ENCODE measurements around the gene ARID1B.
A peak's percentile ranks its signal among the peaks of the same experiment; 100 is the strongest.

The ARID1B gene

GRCh38 chr6:156963712-156964700, 186.8 kb downstream of the ARID1B start:
- H3K27ac ChIP-seq, result peak overlapping the region; percentile 58; the same call in 1 of the 2 replicates
- TF ChIP-seq, protein P1, sequence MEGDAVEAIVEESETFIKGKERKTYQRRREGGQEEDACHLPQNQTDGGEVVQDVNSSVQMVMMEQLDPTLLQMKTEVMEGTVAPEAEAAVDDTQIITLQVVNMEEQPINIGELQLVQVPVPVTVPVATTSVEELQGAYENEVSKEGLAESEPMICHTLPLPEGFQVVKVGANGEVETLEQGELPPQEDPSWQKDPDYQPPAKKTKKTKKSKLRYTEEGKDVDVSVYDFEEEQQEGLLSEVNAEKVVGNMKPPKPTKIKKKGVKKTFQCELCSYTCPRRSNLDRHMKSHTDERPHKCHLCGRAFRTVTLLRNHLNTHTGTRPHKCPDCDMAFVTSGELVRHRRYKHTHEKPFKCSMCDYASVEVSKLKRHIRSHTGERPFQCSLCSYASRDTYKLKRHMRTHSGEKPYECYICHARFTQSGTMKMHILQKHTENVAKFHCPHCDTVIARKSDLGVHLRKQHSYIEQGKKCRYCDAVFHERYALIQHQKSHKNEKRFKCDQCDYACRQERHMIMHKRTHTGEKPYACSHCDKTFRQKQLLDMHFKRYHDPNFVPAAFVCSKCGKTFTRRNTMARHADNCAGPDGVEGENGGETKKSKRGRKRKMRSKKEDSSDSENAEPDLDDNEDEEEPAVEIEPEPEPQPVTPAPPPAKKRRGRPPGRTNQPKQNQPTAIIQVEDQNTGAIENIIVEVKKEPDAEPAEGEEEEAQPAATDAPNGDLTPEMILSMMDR (conservative IDR thresholded peaks at IDR 0.05), result no peak
- no peak for TF ChIP-seq ZFX (IDR thresholded peaks at IDR 0.05)

GRCh38 chr6:156967852-156968251, 190.7 kb downstream of the ARID1B start:
- TF ChIP-seq, protein P1 (conservative IDR thresholded peaks at IDR 0.05), result no peak
- no peak overlapping the region for H3K27ac ChIP-seq

DNA sequence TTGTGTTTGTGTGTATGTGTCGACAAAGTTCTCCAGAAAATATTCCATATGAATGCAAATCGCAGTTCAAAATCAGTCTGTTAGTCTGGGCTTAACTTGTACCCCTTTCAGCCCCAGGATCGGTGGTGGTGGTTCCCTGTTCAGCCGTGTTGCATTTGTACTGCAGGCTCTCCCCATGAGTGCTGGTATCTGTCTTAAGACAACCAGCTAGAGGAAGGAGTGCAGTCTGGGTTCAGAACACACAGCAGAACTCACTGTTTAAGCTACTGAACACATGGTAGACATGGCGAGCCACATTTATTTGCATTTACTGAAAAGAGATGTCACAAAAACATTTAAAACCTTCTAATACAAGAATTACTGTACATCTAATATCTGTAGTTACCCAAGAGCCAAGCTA, 192.1 kb downstream of the ARID1B start:
- TF ChIP-seq ZFX (IDR thresholded peaks at IDR 0.05), result no peak
- TF ChIP-seq, protein P1 (conservative IDR thresholded peaks at IDR 0.05), result no peak
- H3K27ac ChIP-seq, result no peak overlapping the region

DNA sequence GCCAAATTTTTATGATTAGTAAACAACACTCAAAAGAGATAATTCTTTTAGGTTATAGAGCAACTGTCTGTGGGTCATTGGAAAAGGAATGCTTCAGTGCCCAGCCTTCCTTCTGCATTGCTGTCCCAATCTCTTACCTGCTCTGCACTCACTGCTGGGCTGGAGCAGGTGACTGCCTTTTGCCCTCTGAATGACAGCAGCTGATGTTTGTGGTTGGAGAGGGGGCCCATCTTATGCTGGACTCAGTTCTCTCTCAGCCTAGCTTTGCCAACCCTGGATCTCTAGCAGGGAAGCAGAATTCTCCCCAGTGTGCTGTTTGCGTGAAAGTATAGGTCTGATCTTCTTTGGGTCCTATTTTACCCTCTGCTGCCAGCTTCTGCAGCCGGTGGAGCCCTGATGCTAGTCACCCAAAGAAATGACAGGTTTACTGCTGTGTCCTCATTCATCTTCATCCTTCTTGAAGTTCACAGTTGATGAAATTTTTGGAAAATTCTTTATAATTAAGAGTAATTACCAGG, 193.5 kb downstream of the ARID1B start:
- TF ChIP-seq, protein P1 (conservative IDR thresholded peaks at IDR 0.05), result no peak
- no peak for TF ChIP-seq ZFX (IDR thresholded peaks at IDR 0.05)
- H3K27ac ChIP-seq, result no peak overlapping the region

DNA sequence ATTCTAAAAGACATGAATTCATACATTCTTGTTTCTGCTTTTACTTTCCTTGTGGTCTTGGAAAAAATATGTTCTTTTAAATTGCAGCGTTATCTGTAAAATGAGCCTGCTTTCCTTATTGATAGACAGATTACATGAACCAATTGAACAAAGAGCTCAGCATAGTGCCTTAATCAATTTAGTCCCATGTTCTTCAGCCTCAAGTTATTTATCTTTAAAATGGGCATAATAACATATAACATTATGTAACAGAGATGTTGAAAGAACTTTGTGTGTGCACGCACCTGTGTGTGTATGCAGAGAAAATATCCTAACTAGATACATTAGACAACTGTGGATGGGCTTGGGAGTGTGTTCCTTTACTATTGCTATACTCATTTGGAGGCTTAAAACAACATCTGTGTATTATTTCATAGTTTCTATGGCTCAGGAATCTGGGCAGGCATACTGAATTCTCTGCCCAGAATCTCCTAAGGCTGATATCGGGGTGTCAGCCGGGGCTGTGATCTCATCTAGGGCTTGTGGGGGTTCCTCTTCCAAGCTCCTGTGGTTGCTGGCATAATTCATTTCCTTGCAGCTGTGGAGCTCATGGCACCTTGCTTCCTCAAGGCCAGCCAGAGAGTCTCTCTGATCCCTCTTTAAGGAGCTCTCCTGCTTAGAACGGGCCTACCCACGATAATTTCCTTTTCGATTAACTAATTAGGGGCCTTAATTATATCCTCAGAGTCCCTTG, 194.1 kb downstream of the ARID1B start:
- TF ChIP-seq, protein P1 (conservative IDR thresholded peaks at IDR 0.05), result no peak
- no peak for TF ChIP-seq ZFX (IDR thresholded peaks at IDR 0.05)

DNA sequence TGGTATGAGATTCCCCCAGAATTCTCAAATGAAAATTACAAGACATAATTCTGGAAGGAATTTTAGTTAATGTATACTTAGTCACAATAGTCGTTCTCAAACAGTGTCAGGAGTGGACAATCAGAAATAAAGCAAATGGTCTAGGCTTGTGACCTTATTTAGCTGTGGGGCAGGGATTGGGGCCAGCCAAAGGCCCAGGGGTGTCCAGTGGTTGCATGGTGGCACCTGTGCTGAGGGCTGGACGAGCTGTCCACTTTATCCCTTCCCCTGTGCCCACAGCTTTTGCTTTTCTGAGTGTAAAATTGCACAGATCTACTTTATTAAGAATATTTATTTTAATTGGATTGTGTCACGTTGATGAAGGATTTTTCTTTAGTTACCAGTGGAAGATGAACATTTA, 195.0 kb downstream of the ARID1B start:
- no peak for TF ChIP-seq ZFX (IDR thresholded peaks at IDR 0.05)
- TF ChIP-seq, protein P1 (conservative IDR thresholded peaks at IDR 0.05), result no peak
- no peak overlapping the region for H3K27ac ChIP-seq

More for the DNA sequence above, 194.1 kb downstream of the ARID1B start:
- no peak overlapping the region for H3K27ac ChIP-seq
